ENCODE data around the gene DHRSX.

DNA sequence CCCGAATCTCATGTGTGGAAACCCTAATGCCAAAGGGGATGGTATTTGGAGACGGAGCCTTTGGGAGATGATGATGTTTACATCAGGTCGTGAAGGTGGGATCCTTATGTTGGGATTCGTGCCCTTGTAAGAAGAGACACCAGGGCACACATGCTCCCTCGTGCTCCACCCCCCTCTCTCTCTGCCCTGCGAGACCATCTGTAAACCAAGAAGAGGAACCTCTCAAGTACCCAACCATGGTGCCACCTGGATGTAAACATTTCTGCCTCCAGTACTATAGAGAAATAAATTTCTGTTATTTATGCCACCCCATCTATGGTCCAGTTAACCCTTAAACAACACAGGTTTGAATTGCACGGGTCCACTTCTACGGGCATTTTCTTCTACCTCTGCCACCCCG lies 179.4 kb downstream of the DHRSX start:
- no peak for TF ChIP-seq POLR2A (IDR thresholded peaks at IDR 0.05)
- TF ChIP-seq, protein P1, sequence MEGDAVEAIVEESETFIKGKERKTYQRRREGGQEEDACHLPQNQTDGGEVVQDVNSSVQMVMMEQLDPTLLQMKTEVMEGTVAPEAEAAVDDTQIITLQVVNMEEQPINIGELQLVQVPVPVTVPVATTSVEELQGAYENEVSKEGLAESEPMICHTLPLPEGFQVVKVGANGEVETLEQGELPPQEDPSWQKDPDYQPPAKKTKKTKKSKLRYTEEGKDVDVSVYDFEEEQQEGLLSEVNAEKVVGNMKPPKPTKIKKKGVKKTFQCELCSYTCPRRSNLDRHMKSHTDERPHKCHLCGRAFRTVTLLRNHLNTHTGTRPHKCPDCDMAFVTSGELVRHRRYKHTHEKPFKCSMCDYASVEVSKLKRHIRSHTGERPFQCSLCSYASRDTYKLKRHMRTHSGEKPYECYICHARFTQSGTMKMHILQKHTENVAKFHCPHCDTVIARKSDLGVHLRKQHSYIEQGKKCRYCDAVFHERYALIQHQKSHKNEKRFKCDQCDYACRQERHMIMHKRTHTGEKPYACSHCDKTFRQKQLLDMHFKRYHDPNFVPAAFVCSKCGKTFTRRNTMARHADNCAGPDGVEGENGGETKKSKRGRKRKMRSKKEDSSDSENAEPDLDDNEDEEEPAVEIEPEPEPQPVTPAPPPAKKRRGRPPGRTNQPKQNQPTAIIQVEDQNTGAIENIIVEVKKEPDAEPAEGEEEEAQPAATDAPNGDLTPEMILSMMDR (IDR thresholded peaks at IDR 0.05) = no peak

Measured in testis (tissue), 2 donors.